A549 treated with CORT108297 at 1 μM for 4 hours (cell line): ENCODE data around the gene ATG12. TPM values are rescaled to one million over a fixed set of nuclear protein-coding genes. Genes with fewer than 3 reads are reported as not detected.

Experiments used
- total RNA-seq: library from RNA; stranded (reverse); fragments of 200-300 nt; extraction: Qiagen RNA extraction; gene quantifications from 5 replicates; pipeline ENCODE4 v1.2.3, GENCODE V29; 2022

ATG12 gene
- total RNA-seq, result 47.9 to 52.1 TPM (median 50.3 TPM) in 5 replicates

DNA sequence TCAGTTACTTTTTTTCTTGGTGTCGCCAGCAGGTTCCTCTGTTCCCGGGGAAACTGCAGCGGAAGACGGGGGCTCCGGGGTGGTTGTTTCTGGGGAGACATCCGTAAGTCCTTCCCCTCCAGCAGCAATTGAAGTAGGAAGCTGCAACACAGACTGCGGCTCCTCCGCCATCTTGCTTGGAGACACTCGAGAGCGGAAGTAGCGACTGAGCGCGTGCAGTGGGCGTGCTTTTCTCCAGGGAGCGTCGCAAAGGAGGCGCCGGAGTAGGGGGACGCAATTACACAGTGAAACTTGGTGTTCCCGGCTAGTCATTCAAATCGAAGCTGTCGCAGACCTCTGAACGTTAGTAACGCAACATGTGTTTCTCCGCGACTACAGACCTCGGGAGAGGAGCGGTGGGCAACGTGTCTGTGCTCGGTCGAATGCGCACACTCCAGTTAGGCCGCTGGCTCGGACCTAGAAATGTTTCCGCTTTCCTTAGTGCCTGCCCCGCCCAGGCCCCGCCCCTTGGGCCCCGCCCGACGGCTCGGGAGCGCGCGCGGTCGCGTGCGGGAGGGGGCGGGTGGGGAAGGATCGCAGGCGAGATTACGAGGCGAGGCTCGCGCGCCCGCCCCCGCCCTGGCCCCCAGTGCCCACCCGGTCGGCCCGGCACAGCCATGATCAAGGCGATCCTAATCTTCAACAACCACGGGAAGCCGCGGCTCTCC, at the start of gene ATG12, which contains the start of gene AP3S1:
TSS of gene ATG12 (minus strand) at position 184 of the 707 bp plus-strand sequence. CDS start at position 171, 13 bp downstream.
TSS of gene AP3S1 (plus strand) at position 554 of the 707 bp plus-strand sequence. CDS start at position 657, 103 bp downstream.

DNA sequence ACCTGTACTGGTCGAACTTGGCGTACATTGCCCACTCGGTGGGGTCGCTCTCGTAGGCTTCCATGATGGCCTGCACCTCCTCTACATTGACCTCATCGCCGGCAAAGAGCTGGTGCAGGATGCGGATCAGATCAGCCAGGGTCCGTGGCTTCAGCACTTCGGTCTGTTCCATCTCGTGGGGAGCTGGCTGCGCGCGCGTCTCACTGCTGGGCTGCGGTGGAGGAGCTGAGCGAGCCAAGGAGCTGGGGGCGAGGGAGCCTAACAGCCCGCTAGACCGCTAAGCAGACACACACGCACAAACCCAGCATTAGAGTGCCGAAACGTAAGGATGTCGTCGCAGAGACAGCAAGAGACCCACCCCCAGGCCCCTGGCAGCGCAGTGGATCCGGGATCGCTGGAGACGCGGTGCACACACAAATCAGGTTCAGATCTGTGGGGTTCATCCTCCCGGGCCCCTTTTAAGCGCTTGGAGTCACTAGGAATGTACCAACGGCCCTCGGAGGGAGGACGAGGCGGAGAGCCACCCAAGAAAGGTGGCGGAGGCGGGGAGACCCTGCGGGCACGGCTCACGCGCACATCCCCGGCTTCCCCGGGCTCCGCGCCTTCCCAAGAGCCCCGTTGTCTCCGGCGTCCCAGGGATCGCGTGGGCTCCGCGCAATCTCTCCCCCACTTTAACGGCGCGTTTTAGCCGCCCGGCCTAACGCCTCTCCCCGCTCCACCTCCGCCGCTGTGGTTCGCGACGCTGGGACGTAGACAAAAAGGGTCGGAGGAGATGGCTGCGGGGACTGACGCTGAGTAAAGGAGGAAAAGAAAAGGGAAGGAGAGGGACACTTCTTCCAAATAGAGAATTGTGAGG, 24.9 kb downstream of the ATG12 start, which contains the start of gene CDO1:
TSS of gene CDO1 (minus strand) at position 434 of the 856 bp plus-strand sequence. CDS start at position 172, 262 bp downstream.

Other genes with a start within 250 kb of the ATG12 start
- 0.75 to 1.4 TPM (median 1.2 TPM) in 5 replicates for gene TICAM2, start 239.1 kb downstream of the ATG12 start, total RNA-seq
- gene TMED7, start 215.5 kb downstream of the ATG12 start, total RNA-seq, result 42.3 to 64.0 TPM (median 51.7 TPM) in 5 replicates
- gene CDO1, start 24.9 kb downstream of the ATG12 start, total RNA-seq, result 0.08 TPM in 1 of 5 replicates, not detected in the others
- gene AP3S1, start 370 bp upstream of the ATG12 start, total RNA-seq, result 70.0 to 85.9 TPM (median 77.7 TPM) in 5 replicates
- 0.06 to 0.29 TPM (median 0.19 TPM) in 4 of 5 replicates, not detected in the other for gene LVRN, start 120.9 kb upstream of the ATG12 start, total RNA-seq
- 0.07 to 0.43 TPM (median 0.14 TPM) in 5 replicates for gene ARL14EPL, start 190.9 kb upstream of the ATG12 start, total RNA-seq
- 36.6 to 38.3 TPM (median 36.8 TPM) in 5 replicates for gene COMMD10, start 243.5 kb upstream of the ATG12 start, total RNA-seq